ENCODE measurements around the gene C16orf90.

The C16orf90 gene, protein sequence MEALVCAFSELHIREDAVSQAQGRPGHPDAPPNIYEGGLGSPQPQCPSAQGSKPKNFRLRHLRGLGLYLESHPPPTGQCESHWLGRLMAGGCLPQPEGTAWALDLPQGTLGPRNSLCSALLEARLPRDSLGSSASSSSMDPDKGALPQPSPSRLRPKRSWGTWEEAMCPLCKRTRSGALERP

GRCh38 chr16:3495176-3495575 lies at the start of gene C16orf90:
TSS of gene C16orf90 (minus strand) at chr16:3495489. CDS start at chr16:3495421, 68 bp downstream.
- no peak for DNase-seq (ENCODE audit: low read depth in 2 of 2, low spot score in 1 of 2)

- no peak for DNase-seq (ENCODE audit: low read depth in 2 of 2, low spot score in 1 of 2)
Measured at GRCh38 chr16:3542601-3543373, 47.5 kb upstream of the C16orf90 start.

- DNase-seq (ENCODE audit: low read depth in 2 of 2, low spot score in 1 of 2): no peak
Measured at GRCh38 chr16:3541527-3542155, 46.4 kb upstream of the C16orf90 start.

DNA sequence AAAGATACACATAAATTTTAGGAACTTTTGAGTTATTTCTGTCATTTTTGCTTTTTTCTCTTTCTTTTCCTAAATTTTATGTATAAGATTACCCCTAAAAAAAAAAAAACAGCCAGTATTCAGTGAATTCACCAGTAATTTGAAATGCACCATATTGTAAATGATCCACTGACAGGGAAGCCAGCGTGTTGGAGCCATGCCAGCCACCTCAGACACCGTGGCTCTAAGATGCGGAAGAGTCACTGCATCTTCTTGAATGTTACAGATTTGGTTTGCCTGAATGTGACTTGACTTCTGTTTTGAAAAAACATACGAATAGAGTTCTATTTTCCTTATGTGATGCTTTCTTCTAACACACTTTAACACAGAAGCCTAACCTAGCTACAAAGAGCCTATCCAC lies 42.9 kb upstream of the C16orf90 start:
- DNase-seq (ENCODE audit: low read depth in 2 of 2, low spot score in 1 of 2): no peak

DNA sequence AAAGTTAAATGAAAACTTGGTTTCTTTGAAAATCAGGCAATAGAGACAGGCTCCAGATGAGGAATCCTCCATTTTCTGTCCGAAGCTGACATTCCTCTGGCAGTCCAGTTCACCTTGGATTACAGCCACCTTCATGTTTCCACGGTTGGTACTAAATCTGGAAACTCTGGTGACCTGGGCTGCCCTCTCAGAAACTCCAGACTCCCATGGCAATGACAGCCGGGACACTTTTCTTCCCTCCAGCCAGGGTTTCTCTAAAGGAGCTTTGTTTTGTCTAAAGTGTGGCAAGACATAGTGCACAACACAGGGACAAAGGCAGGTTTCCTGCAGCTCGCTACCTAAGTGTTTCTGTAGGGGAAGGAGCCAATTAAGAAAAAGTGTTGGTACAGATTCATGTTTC lies 41.6 kb upstream of the C16orf90 start:
- no peak for DNase-seq (ENCODE audit: low read depth in 2 of 2, low spot score in 1 of 2)

- no peak for DNase-seq (ENCODE audit: low read depth in 2 of 2, low spot score in 1 of 2)
Measured at GRCh38 chr16:3536271-3536731, 41.0 kb upstream of the C16orf90 start.

DNA sequence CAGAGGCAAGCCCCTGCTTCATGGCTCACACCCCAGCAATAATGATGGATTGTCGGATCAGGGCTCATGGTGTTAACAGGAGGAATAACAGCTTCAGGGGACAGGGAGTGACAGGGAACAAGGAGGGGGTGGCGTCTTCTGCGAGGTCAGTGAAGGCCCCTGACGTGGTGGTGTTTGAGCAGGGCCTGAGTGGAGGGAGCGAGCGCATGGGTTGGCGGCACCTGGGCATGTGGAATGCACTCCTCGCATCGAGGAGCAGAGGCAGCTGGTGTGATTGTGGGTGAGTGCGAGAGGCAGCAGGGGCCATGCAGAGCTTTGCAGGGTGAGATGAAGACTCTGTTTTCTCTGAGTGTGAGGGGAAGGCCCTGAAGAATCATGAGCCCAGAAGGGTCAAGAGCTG lies 38.8 kb upstream of the C16orf90 start:
- no peak for DNase-seq (ENCODE audit: low read depth in 2 of 2, low spot score in 1 of 2)

- DNase-seq (ENCODE audit: low read depth in 2 of 2, low spot score in 1 of 2): no peak
Measured at GRCh38 chr16:3532741-3533140, 37.5 kb upstream of the C16orf90 start.

- no peak for DNase-seq (ENCODE audit: low read depth in 2 of 2, low spot score in 1 of 2)
Measured at GRCh38 chr16:3530371-3530914, 35.2 kb upstream of the C16orf90 start.

- DNase-seq (ENCODE audit: low read depth in 2 of 2, low spot score in 1 of 2): no peak
Measured at GRCh38 chr16:3529175-3529574, 33.9 kb upstream of the C16orf90 start.

DNA sequence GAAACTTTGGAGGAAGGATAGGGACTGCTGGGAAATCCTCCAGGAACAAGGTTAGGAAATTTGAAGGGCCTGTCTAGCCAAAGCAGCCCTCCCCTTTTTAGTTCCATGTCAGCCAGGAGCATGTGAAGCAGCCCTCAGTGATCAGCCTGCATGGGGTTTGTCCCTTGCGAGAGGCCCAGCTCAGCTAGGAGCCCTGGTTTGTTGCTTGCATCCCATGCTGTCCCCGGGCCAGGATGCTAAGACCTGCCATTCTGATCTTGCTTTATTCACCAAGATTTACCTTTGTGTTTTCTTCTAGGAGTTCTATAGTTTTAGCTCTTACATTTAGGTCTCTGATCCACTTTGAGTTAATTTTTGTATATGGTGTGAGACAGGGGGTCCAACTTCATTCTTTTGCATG lies 33.1 kb upstream of the C16orf90 start:
- DNase-seq (ENCODE audit: low read depth in 2 of 2, low spot score in 1 of 2): no peak

DNA sequence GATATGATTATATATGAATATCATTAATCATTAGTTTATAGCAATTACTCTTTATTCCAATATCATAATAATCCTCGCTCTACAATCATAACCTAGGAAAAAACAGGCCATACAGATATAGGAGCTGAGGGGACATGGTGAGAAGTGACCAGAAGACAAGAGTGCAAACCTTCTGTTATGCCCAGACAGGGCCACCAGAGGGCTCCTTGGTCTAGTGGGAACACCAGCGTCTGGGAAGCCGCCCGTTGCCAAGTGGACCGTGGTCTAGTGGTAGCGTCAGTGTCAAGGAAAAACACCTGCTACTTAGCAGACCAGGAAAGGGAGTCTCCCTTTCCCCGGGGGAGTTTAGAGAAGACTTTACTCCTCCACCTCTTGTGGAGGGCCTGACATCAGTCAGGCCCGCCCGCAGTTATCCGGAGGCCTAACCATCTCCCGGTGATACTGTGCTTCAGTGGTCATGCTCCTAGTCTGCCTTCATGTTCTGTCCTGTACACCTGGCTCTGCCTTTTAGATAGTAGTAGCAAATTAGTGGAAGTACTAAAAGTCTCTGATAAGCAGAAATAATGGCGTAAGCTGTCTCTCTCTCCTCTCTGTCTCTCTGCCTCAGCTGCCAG lies 32.0 kb upstream of the C16orf90 start:
- DNase-seq (ENCODE audit: low read depth in 2 of 2, low spot score in 1 of 2): peak in 1 of 2 donors; percentile 21

DNA sequence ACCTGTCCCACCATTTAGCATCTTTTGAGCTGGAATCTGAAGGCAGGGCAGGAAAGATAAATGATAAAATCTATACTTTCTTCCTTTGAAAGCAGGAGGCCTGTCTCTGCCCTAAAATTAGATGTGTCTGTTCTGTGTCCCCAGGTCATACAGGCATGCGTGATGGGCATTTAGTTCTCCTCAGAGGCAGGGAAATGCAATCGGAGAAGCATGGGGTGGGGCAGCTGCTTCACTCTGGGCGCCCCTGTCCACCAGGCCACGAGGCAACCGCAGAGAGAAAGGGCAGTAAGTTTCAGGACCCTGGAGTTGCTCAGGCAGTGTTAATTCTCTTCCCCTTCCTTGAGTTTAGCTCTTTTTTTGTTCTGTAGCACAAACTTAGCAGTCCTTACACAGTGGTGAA lies 30.7 kb upstream of the C16orf90 start:
- DNase-seq (ENCODE audit: low read depth in 2 of 2, low spot score in 1 of 2): no peak

- no peak for DNase-seq (ENCODE audit: low read depth in 2 of 2, low spot score in 1 of 2)
Measured at GRCh38 chr16:3523281-3523680, 28.0 kb upstream of the C16orf90 start.

- no peak for DNase-seq (ENCODE audit: low read depth in 2 of 2, low spot score in 1 of 2)
Measured at GRCh38 chr16:3520841-3521240, 25.6 kb upstream of the C16orf90 start.

DNA sequence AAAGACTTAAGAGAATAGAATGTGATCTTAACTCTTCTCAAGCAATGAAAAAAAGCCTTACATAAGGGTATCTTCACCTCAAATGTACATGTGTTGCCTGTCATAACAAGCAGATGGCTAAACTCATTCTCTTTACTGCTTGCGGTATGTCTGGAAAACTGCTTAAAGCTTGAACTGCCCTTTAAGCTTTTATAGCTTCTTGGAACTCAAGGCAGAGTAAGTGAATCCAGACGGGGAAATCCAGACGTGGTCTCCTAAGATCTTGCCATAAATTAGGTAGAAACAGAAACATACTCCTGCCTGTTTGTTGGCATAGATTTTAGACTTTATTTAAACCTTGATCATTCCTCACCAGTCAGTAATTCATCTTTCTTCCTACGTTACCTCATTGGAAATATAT lies 25.1 kb upstream of the C16orf90 start:
- no peak for DNase-seq (ENCODE audit: low read depth in 2 of 2, low spot score in 1 of 2)

DNA sequence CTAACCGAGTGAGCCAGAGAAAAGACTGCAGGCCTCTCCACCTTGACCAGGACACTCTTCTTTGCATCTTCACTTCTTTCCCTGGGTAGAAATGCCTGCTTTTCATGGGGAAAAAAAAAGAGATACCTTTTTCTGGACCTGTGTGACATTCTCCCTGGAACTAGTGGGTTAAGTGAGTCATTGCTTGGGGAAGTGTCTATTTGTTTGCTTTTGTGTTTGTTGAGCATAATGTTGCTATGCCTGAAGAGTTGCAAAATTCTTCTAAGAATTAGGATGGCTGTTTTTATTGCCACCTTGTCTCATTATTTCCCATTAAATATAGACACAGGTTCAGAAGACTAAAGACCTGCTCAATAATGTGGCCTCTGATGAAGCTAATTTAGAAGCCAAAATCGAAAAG lies 24.3 kb upstream of the C16orf90 start:
- DNase-seq (ENCODE audit: low read depth in 2 of 2, low spot score in 1 of 2): no peak

DNA sequence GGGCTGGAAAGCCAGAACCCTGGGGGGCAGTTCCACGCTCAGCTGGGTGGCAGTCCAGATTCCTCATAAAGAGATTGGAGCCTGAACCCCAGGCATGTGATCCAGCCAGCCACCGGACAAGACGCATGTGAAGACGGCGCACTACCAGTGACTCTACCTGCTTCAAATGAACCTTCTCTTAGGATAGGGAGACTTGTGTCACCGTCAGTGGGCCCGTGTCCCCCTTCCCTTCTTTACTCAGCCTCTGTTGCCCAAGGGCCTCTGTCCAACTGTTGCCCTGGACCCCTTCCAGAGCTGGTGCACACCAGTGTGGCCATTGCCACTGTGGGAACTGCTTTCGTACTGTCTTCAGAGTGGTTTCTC lies 23.7 kb upstream of the C16orf90 start:
- DNase-seq (ENCODE audit: low read depth in 2 of 2, low spot score in 1 of 2): no peak

DNA sequence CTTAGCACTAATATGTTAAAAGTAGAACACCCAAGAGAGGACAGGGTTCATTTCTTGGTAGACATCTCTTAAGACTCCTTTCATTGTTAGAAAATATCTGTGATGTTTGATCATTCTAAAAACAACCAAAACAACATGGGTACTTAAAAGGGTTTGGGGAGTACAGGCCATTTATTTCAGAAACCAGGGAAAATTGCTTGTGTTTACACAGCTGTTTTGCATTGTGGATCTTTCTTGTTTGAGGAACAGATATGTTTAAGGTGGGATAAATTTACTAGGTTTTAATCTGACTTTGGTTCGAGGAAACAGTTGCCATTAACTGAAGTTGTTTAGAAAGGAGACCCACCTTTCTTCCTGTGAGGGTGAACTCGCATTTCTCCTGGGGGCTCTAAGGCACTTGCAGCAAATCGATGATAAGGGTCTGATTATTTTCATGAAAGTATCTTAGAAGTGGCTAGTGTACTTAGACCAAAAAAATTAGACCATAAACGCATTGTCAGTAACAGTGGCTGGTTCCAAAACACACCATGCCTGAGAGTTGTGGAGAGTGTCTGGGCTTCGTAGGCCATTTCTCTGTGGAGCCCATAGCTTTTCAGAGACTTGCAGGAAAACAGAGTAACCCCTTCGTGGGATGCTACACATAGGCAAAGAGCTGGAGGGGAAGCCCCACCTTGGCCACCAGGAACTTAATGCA lies 23.1 kb upstream of the C16orf90 start:
- DNase-seq (ENCODE audit: low read depth in 2 of 2, low spot score in 1 of 2): no peak

GRCh38 chr16:3515897-3516296 lies 20.6 kb upstream of the C16orf90 start:
- no peak for DNase-seq (ENCODE audit: low read depth in 2 of 2, low spot score in 1 of 2)

DNA sequence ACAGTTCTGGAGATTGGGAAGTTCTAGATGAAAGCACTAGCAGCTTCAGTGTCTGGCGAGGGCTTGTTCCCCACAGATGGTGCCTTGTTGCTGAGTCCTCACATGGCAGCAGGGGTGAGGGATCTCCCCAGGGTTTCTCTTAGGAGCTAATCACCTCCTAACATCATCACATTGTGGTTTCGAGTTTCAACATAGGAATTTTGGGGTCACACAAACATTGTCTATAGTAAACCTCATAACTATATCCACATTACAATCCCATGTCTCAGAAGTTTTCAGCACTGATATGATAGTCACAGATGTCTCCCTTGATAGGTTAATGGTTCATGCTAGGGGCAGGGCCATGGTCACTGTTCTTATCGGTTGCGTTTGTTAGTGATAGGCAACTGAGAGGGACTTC lies 19.3 kb upstream of the C16orf90 start:
- DNase-seq (ENCODE audit: low read depth in 2 of 2, low spot score in 1 of 2): no peak
